Stimulated activated naive CD8-positive, alpha-beta T cell treated with anti-CD3 and anti-CD28 coated beads, Interleukin-15, amount 100 ng/mL, for 72 hours (primary cell): ENCODE data around the gene GPR4.
"Not testable (repeated sequence)": the region's sequence is repeated elsewhere in the genome, so short reads cannot be mapped to it uniquely, and the experiment has no call there.

Experiments
- ATAC-seq: fragments of 150-1000 bp; cut with Tn5 transposase; 2 replicates; pipeline ENCODE4 v1.10.0; 2021; ENCODE audit warnings: mild to moderate bottlenecking, moderate library complexity
- DNase-seq, 2 donors: peaks; one replicate each; pipeline ENCODE4 v3.0.0; 2021 to 2022
- H3K27ac Mint-ChIP-seq, 2 donors: one replicate each; pipeline ENCODE4 v1.8.0; 2022; ENCODE audit warnings: mild to moderate bottlenecking in 2 of 2, mixed read lengths in 2 of 2, moderate library complexity in 2 of 2
- H3K27me3 Mint-ChIP-seq: one replicate; pipeline ENCODE4 v1.8.0; 2022; ENCODE audit warnings: mixed read lengths
- H3K4me1 Mint-ChIP-seq: one replicate; pipeline ENCODE4 v1.8.0; 2022; ENCODE audit warnings: mild to moderate bottlenecking, mixed read lengths
- H3K4me3 Mint-ChIP-seq, 2 donors: one replicate each; pipeline ENCODE4 v1.8.0; 2022; ENCODE audit warnings: mild to moderate bottlenecking in 2 of 2, mixed read lengths in 2 of 2, moderate library complexity in 1 of 2
- H3K9me3 Mint-ChIP-seq, 2 donors: one replicate each; pipeline ENCODE4 v1.8.0; 2022; ENCODE audit warnings: mixed read lengths in 2 of 2

The GPR4 gene

GRCh38 chr19:45636275-45636674 lies 34.3 kb upstream of the GPR4 start:
- Mint-ChIP-seq H3K27ac (no peak overlapping the region), H3K27me3 (no peaks in the 10 kb centered on the region), H3K4me1 (peaks cover 39% of the 10 kb centered on the region), H3K9me3 (no peaks in the 10 kb centered on the region), H3K4me3 (no peak overlapping the region)
- ATAC-seq (no peak), DNase-seq (no peak)

GRCh38 chr19:45632468-45633196 lies 30.6 kb upstream of the GPR4 start:
- peak overlapping the region in 1 of 2 donors; percentile 93 for H3K27ac Mint-ChIP-seq
- ATAC-seq (no peak), DNase-seq (peak in 1 of 2 donors; percentile 51)
- H3K4me3 Mint-ChIP-seq = no peak overlapping the region
- H3K4me1 Mint-ChIP-seq = peaks cover 26% of the 10 kb centered on the region
- H3K27me3 Mint-ChIP-seq = no peaks in the 10 kb centered on the region
- no peaks in the 10 kb centered on the region for H3K9me3 Mint-ChIP-seq

GRCh38 chr19:45630463-45630862 lies 28.5 kb upstream of the GPR4 start:
- Mint-ChIP-seq H3K27ac (peak overlapping the region in 1 of 2 donors; percentile 93), H3K27me3 (no peaks in the 10 kb centered on the region), H3K4me1 (peaks cover 31% of the 10 kb centered on the region), H3K4me3 (peak overlapping the region in 1 of 2 donors; percentile 49), H3K9me3 (no peaks in the 10 kb centered on the region)
- DNase-seq = peak in 1 of 2 donors; percentile 73
- peak; percentile 96 for ATAC-seq

GRCh38 chr19:45629704-45630103 lies 27.7 kb upstream of the GPR4 start:
- no peaks in the 10 kb centered on the region for H3K27me3 Mint-ChIP-seq

GRCh38 chr19:45628219-45628618 lies 26.2 kb upstream of the GPR4 start:
- H3K4me3 Mint-ChIP-seq, H3K27me3 Mint-ChIP-seq, ATAC-seq, DNase-seq, H3K9me3 Mint-ChIP-seq: not testable (repeated sequence)
- Mint-ChIP-seq H3K27ac (peak overlapping the region in 1 of 2 donors; percentile 69), H3K4me1 (peaks cover 39% of the 10 kb centered on the region)

More at GRCh38 chr19:45629704-45630103, 27.7 kb upstream of the GPR4 start:
- Mint-ChIP-seq H3K4me1 (peaks cover 38% of the 10 kb centered on the region), H3K9me3 (no peaks in the 10 kb centered on the region), H3K4me3 (peak overlapping the region; percentile 33 to 72), H3K27ac (peak overlapping the region; percentile 85 to 93)
- ATAC-seq (peak; percentile 52), DNase-seq (peak in 1 of 2 donors; percentile 39)

DNA sequence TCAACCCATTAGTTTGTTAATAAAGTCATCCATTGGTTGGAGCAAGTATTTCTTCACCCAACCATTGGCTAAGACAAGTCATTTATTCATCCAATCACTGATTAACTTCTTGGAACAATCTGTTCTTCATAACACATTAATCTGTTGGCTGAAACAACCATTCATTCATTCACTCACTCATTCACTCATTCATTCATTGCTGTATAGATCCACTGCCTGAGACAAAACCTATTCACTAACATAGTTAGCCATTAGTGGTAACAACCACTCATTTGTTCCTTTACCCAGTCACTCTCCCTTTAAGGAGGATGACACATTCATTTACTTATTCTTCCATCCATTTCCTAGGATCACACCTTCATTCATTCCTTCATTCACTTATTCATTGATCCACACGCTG lies 22.0 kb upstream of the GPR4 start:
- peak overlapping the region in 1 of 2 donors; percentile 79 for H3K27ac Mint-ChIP-seq
- ATAC-seq = no peak
- no peaks in the 10 kb centered on the region for H3K27me3 Mint-ChIP-seq

DNA sequence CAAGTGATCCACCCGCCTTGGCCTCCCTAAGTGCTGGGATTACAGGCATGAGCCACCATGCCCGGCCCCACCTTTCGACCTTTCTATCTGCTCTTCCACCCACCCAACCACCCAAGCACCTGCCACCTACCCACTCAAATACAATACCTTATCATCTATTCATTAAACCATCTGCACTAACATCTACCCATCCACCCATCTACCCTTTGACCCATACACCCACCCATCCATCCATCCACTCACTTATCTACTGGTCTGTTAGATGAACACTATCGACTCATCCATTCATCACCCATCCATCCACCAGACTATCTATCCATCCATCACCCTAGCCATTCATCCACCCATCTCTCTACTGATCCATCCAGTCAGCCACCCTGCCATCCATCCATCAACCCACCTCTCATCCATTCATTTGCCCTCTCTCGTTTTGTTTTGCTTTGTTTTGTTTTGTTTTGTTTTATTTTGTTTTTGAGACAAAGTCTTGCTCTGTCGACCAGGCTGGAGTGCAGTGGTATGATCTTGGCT lies 20.0 kb upstream of the GPR4 start:
- no peak for ATAC-seq
- no peak overlapping the region for H3K4me3 Mint-ChIP-seq
- H3K27me3 Mint-ChIP-seq = no peaks in the 10 kb centered on the region
- peaks cover 14% of the 10 kb centered on the region for H3K4me1 Mint-ChIP-seq
- peaks cover 0 to 4% of the 10 kb centered on the region in 2 donors for H3K9me3 Mint-ChIP-seq
- no peak overlapping the region for H3K27ac Mint-ChIP-seq
- DNase-seq = no peak

More for the DNA sequence above, 22.0 kb upstream of the GPR4 start:
- H3K4me1 Mint-ChIP-seq = peaks cover 14% of the 10 kb centered on the region
- H3K4me3 Mint-ChIP-seq = no peak overlapping the region
- no peak for DNase-seq
- H3K9me3 Mint-ChIP-seq = peaks cover 0 to 4% of the 10 kb centered on the region in 2 donors

- Mint-ChIP-seq H3K27ac (no peak overlapping the region), H3K9me3 (peaks cover 0 to 4% of the 10 kb centered on the region in 2 donors), H3K4me1 (peaks cover 18% of the 10 kb centered on the region), H3K4me3 (no peak overlapping the region), H3K27me3 (no peaks in the 10 kb centered on the region)
- ATAC-seq (peak; percentile 39), DNase-seq (no peak)
Observed at GRCh38 chr19:45621389-45621788, 19.4 kb upstream of the GPR4 start.

DNA sequence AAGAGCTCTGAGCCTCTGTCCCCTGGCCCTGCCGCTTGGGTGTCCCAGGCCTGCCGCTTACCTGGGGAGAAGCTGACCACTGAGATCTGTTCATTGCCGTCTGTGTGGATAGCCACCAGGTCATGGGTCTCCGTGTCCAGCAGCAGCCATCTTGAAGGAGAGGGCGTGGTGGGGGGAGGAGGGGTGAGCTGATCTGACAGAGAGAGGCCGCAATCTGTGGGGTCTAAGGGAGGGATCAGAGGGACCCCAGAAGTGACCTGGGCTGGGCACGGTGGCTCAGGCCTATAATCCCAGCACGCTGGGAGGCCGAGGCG lies 14.6 kb upstream of the GPR4 start:
- no peak overlapping the region for H3K27ac Mint-ChIP-seq
- DNase-seq (no peak), ATAC-seq (no peak)
- no peaks in the 10 kb centered on the region for H3K27me3 Mint-ChIP-seq
- no peaks in the 10 kb centered on the region for H3K9me3 Mint-ChIP-seq
- H3K4me1 Mint-ChIP-seq = peaks cover 31% of the 10 kb centered on the region
- H3K4me3 Mint-ChIP-seq = no peak overlapping the region

GRCh38 chr19:45615795-45616703 lies 14.0 kb upstream of the GPR4 start:
- peak; percentile 66 for ATAC-seq
- Mint-ChIP-seq H3K4me1 (peaks cover 31% of the 10 kb centered on the region), H3K4me3 (no peak overlapping the region), H3K27me3 (no peaks in the 10 kb centered on the region), H3K27ac (peak overlapping the region in 1 of 2 donors; percentile 33), H3K9me3 (no peaks in the 10 kb centered on the region)
- peak; percentile 74 to 78 for DNase-seq

GRCh38 chr19:45615056-45615455 lies 13.0 kb upstream of the GPR4 start:
- H3K4me3 Mint-ChIP-seq = peak overlapping the region in 1 of 2 donors; percentile 60
- H3K27ac Mint-ChIP-seq, H3K27me3 Mint-ChIP-seq, H3K9me3 Mint-ChIP-seq, ATAC-seq, DNase-seq: not testable (repeated sequence)
- peaks cover 31% of the 10 kb centered on the region for H3K4me1 Mint-ChIP-seq

- H3K27me3 Mint-ChIP-seq = no peaks in the 10 kb centered on the region
- DNase-seq (peak in 1 of 2 donors; percentile 66), ATAC-seq (peak; percentile 95)
- peaks cover 31% of the 10 kb centered on the region for H3K4me1 Mint-ChIP-seq
- H3K4me3 Mint-ChIP-seq = peak overlapping the region; percentile 52 to 60
- H3K27ac Mint-ChIP-seq = peak overlapping the region; percentile 94 to 95
- H3K9me3 Mint-ChIP-seq = peaks cover 7 to 8% of the 10 kb centered on the region in 2 donors
Observed at GRCh38 chr19:45613926-45614725, 12.1 kb upstream of the GPR4 start.

- Mint-ChIP-seq H3K27ac (peak overlapping the region in 1 of 2 donors; percentile 50), H3K27me3 (no peaks in the 10 kb centered on the region), H3K9me3 (peaks cover 12 to 13% of the 10 kb centered on the region in 2 donors), H3K4me3 (no peak overlapping the region), H3K4me1 (peaks cover 18% of the 10 kb centered on the region)
- DNase-seq = no peak
- no peak for ATAC-seq
Observed at GRCh38 chr19:45608948-45609347, 6.9 kb upstream of the GPR4 start.

DNA sequence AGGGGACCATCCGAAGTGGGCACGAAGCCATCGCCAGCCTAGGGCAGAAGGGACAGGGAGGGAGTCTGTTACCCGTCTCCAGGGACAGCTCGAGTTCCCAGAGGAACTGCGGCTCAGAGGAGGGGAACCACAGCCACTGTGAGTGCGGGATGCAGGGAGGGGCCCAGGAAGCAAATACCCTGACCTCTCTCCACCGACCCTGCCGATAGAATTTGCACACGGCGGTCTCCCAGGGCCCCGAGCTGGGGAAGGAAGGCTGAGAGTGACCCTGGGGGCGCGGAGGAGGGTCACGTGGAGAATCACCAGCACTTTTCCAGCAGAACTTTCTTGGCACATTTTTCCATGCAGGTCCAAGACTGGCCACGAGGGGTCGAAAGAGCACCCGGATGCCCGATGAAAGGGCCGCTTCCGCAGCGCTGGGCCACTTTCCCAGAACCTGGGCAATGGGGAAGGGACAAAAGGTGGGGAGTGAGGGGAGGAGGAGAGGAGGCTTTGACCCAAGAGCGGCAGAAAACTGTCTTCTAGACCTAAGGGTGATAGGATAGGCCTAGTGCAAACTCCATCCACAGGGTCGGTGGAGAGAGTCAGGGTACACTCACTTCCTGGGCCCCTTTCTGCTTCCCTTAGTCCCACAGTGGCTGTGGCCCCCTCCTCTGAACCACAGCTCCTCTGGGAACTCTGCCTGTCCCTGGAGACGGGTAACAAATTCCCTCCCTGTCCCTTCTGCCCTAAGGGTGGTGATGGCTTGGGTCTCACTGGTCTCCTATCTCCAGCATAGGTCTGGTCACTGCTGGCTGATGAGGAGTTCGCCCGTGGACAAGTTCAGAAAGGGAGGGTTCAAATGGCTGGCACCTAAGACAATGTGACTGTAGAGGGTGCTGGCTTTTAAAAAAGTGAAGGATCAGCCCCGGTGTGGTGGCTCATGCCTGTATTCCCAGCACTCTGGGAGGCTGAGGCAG lies 5.3 kb upstream of the GPR4 start:
- peak; percentile 73 for ATAC-seq
- peaks cover 15% of the 10 kb centered on the region for H3K4me1 Mint-ChIP-seq

More for the DNA sequence above, 5.3 kb upstream of the GPR4 start:
- peak overlapping the region; percentile 59 to 61 for H3K4me3 Mint-ChIP-seq
- H3K27me3 Mint-ChIP-seq = peaks cover 14% of the 10 kb centered on the region
- DNase-seq = peak in 1 of 2 donors; percentile 41
- peak overlapping the region; percentile 87 to 97 for H3K27ac Mint-ChIP-seq
- peaks cover 12 to 13% of the 10 kb centered on the region in 2 donors for H3K9me3 Mint-ChIP-seq
